ENCODE data around the gene SEPTIN10.

DNA sequence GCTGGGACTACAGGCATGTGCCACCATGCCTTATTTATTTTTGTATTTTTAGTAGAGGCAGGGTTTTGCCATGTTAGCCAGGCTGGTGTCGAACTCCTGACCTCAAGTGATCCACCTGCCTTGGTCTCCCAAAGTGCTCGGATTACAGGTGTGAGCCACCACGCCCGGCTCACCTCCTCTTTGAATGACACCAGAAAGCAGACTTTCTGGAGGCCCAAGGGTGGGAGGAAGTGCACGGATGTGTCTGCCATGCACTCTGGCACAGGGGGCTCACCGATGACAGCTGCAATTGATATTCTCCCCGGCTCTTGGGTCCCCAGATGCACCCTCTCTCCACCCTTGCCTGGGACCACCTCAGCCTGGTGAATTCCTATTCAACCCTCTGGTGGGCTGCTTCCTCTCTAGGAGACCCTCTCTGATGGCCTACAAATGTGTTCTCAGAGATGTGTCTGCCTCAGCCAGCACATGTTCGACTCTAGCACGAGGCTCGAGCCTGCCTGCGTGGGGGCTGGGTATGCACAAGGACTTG is 87.3 kb downstream of the SEPTIN10 start:
- TF ChIP-seq EP300 (IDR thresholded peaks at IDR 0.05; ENCODE audit: low read depth) = no peak
- TF ChIP-seq, protein P1, sequence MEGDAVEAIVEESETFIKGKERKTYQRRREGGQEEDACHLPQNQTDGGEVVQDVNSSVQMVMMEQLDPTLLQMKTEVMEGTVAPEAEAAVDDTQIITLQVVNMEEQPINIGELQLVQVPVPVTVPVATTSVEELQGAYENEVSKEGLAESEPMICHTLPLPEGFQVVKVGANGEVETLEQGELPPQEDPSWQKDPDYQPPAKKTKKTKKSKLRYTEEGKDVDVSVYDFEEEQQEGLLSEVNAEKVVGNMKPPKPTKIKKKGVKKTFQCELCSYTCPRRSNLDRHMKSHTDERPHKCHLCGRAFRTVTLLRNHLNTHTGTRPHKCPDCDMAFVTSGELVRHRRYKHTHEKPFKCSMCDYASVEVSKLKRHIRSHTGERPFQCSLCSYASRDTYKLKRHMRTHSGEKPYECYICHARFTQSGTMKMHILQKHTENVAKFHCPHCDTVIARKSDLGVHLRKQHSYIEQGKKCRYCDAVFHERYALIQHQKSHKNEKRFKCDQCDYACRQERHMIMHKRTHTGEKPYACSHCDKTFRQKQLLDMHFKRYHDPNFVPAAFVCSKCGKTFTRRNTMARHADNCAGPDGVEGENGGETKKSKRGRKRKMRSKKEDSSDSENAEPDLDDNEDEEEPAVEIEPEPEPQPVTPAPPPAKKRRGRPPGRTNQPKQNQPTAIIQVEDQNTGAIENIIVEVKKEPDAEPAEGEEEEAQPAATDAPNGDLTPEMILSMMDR (IDR thresholded peaks at IDR 0.05) = no peak
